ENCODE data around the gene MAN1C1. TPM values are rescaled to one million over a fixed set of nuclear protein-coding genes. Genes with fewer than 3 reads are reported as not detected.

The MAN1C1 gene
- total RNA-seq, 4 donors from 2014 or later = 11.0 to 20.9 (median 15.9) TPM

GRCh38 chr1:25641329-25641725 lies 24.7 kb downstream of the MAN1C1 start:
- TF ChIP-seq, protein P1, sequence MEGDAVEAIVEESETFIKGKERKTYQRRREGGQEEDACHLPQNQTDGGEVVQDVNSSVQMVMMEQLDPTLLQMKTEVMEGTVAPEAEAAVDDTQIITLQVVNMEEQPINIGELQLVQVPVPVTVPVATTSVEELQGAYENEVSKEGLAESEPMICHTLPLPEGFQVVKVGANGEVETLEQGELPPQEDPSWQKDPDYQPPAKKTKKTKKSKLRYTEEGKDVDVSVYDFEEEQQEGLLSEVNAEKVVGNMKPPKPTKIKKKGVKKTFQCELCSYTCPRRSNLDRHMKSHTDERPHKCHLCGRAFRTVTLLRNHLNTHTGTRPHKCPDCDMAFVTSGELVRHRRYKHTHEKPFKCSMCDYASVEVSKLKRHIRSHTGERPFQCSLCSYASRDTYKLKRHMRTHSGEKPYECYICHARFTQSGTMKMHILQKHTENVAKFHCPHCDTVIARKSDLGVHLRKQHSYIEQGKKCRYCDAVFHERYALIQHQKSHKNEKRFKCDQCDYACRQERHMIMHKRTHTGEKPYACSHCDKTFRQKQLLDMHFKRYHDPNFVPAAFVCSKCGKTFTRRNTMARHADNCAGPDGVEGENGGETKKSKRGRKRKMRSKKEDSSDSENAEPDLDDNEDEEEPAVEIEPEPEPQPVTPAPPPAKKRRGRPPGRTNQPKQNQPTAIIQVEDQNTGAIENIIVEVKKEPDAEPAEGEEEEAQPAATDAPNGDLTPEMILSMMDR (IDR thresholded peaks at IDR 0.05; ENCODE audit: low read depth) = no peak

GRCh38 chr1:25641931-25642573 lies 25.5 kb downstream of the MAN1C1 start:
- TF ChIP-seq, protein P1 (IDR thresholded peaks at IDR 0.05; ENCODE audit: low read depth) = no peak

GRCh38 chr1:25642574-25643108 lies 26.1 kb downstream of the MAN1C1 start:
- TF ChIP-seq, protein P1 (IDR thresholded peaks at IDR 0.05; ENCODE audit: low read depth) = no peak

DNA sequence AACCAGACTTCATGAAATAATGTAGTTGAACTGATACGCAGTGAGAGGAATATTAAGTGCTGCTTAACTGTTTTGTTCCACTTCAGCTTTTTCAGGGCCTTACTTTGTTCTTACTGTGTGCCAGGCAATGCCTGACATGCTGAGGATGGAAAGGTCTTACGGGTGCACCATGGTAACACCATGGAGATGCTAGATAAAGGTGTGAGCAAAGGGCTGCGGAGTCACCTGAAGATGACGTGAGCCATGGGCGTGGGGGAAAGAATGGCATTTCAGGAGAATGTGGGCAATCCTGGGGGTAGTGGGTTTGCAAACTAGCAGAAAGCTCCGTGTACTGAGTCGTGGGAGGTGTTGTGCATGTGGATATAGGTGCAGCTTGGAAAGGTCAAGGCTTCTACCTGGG lies 27.3 kb downstream of the MAN1C1 start:
- TF ChIP-seq, protein P1 (IDR thresholded peaks at IDR 0.05; ENCODE audit: low read depth) = no peak

GRCh38 chr1:25644962-25645361 lies 28.4 kb downstream of the MAN1C1 start:
- TF ChIP-seq, protein P1 (IDR thresholded peaks at IDR 0.05; ENCODE audit: low read depth) = no peak

DNA sequence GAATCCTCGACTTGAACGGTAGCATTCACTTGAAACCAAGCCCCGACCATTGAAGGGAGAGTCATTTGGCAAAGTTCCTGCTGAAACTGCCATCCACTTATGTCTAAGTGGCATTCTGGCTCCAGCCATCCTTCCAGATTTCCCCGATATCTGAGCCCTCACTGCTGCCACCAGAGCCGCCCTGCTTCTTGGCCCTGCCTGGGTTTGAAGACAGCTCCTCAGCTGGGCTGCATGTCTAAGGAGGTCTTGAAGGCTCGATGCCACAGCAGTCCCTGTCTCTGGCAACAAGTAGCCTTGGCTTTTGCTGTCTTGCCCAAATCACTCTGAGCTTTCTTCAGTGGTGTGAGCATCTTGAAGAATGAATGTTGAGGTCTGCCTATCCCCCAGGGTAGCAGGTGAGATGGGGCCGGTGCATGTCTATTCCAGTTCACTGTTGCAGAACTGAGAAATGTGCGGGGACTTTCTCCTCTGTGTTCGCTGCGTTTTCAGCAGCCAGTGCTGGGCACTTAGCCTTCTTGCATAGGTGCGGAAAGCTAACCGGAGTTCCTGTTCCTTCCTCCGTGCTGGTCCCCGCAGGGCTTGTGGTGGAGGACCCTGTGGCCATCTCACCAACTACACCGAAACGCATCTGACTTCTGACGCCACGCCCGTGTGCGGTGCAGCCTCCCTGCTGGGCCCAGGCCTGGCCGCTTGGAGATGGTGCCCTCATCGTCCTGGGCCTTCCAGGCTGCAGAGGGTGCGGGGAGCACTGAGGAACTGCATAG lies 29.2 kb downstream of the MAN1C1 start:
- TF ChIP-seq, protein P1 (IDR thresholded peaks at IDR 0.05; ENCODE audit: low read depth) = no peak

DNA sequence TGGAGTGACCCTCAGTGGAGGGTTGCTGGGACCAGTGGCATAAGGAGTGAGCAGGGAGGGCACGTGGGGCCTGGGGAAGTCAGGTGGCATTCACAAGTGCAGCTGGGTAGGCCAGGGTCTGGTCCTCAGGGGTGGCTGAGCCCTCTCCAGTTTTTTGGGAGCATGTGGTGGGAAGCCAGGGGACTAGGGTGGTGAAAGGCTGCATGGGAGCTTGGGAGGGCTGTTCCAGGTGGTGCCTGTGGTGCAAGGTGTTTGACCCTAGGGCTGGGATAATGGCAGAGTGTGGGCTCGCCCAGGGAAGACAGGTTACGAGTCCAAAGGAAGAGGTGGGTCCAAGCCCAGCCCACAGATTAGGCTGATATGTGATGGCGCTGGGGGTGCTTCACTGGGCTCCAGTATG lies 30.5 kb downstream of the MAN1C1 start:
- TF ChIP-seq, protein P1 (IDR thresholded peaks at IDR 0.05; ENCODE audit: low read depth) = no peak

All from subcutaneous adipose tissue (tissue), 4 donors.